GM12892 (cell line): Measurements from ENCODE around the gene MSANTD3.

Experiments
- POLR2A ChIP-seq: IDR thresholded peaks from 2 replicates; pipeline ENCODE4 v1.6.1; 2011; ENCODE audit warnings: low read depth, low read length, control low read depth
- TAF1 ChIP-seq: IDR thresholded peaks from 2 replicates; pipeline ENCODE4 v1.6.1; 2011; ENCODE audit warnings: low read depth, mild to moderate bottlenecking, control low read depth, low read length, borderline replicate concordance

- TF ChIP-seq POLR2A (no peak), TAF1 (no peak)
Measured at GRCh38 chr9:100426189-100426529, 784 bp upstream of the MSANTD3 start.
